ENCODE measurements around the gene LARP6. TPM values are rescaled to one million over a fixed set of nuclear protein-coding genes. Genes with fewer than 3 reads are reported as not detected.

LARP6 gene
- total and polyA plus RNA-seq, 11 donors, result 18.9 to 73.1 (median 43.6) TPM

GRCh38 chr15:70835415-70835814 is 18.5 kb downstream of the LARP6 start:
- DNase-seq (peak; percentile 73 to 90 (median 81)), ATAC-seq (peak; percentile 85 to 96 (median 92))
- Histone ChIP-seq H3K27me3 (no peaks in the 10 kb centered on the region), H3K4me3 (no peak overlapping the region), H3K27ac (peak overlapping the region; percentile 48 to 92 (median 68)), H3K9me3 (no peaks in the 10 kb centered on the region), H3K4me1 (peaks cover 0 to 46% (median 17%) of the 10 kb centered on the region in 12 donors), H3K36me3 (peaks cover 0 to 56% (median 40%) of the 10 kb centered on the region in 9 donors)
- intact Hi-C loops (cut with DNase I), result no loop called here
- peak in 1 of 2 donors; percentile 16 for TF ChIP-seq POLR2A (IDR thresholded peaks at IDR 0.05)
- no peak for TF ChIP-seq CTCF (IDR thresholded peaks at IDR 0.05)
- WGBS, 4 donors, result 65 to 97% (median 83%) methylated on average over 6 of the region's 6 CpGs

GRCh38 chr15:70834999-70835398 is 19.0 kb downstream of the LARP6 start:
- intact Hi-C loops (cut with DNase I), result loop anchor here in 1 of 10 donors (5.0 kb wide), 1 partner anchor 32 kb away; no protein-coding TSS in a partner anchor
- Histone ChIP-seq H3K4me3 (no peak overlapping the region), H3K27ac (peak overlapping the region in 10 of 12 donors; percentile 19 to 92 (median 68)), H3K27me3 (no peaks in the 10 kb centered on the region), H3K9me3 (no peaks in the 10 kb centered on the region), H3K36me3 (peaks cover 0 to 56% (median 40%) of the 10 kb centered on the region in 9 donors), H3K4me1 (peaks cover 0 to 50% (median 17%) of the 10 kb centered on the region in 12 donors)
- DNase-seq, result no peak
- 75 to 81% (median 79%) methylated on average over 2 of the region's 2 CpGs for whole genome bisulfite sequencing, 4 donors
- ATAC-seq, result no peak
- no peak for TF ChIP-seq POLR2A (IDR thresholded peaks at IDR 0.05)
- TF ChIP-seq CTCF (IDR thresholded peaks at IDR 0.05), result no peak

- WGBS, 4 donors, result 66 to 71% (median 69%) methylated on average over 9 of the region's 9 CpGs
- TF ChIP-seq CTCF (IDR thresholded peaks at IDR 0.05) (no peak), POLR2A (IDR thresholded peaks at IDR 0.05) (no peak)
- Histone ChIP-seq H3K36me3 (peaks cover 0 to 56% (median 40%) of the 10 kb centered on the region in 9 donors), H3K27ac (peak overlapping the region in 11 of 12 donors; percentile 14 to 92 (median 46)), H3K27me3 (no peaks in the 10 kb centered on the region), H3K9me3 (no peaks in the 10 kb centered on the region), H3K4me3 (no peak overlapping the region), H3K4me1 (peaks cover 0 to 59% (median 17%) of the 10 kb centered on the region in 12 donors)
- ATAC-seq, result no peak
- DNase-seq, result no peak
- intact Hi-C loops (cut with DNase I), result loop anchor here in 1 of 10 donors (5.0 kb wide), 1 partner anchor 33 kb away; no protein-coding TSS in a partner anchor
These were observed 19.8 kb downstream of the LARP6 start for GRCh38 chr15:70833861-70834765.

- Histone ChIP-seq H3K4me3 (no peak overlapping the region), H3K4me1 (peaks cover 0 to 59% (median 17%) of the 10 kb centered on the region in 12 donors), H3K27me3 (no peaks in the 10 kb centered on the region), H3K9me3 (no peaks in the 10 kb centered on the region), H3K27ac (peak overlapping the region in 2 of 12 donors; percentile 30 to 70), H3K36me3 (peaks cover 0 to 56% (median 40%) of the 10 kb centered on the region in 9 donors)
- WGBS, 4 donors, result 91 to 95% (median 92%) methylated on average over 3 of the region's 3 CpGs
- intact Hi-C loops (cut with DNase I), result loop anchor here in 1 of 10 donors (5.0 kb wide), 1 partner anchor 34 kb away; no protein-coding TSS in a partner anchor
- TF ChIP-seq CTCF (IDR thresholded peaks at IDR 0.05), result no peak
- no peak for TF ChIP-seq POLR2A (IDR thresholded peaks at IDR 0.05)
- ATAC-seq (no peak), DNase-seq (no peak)
These were observed 20.5 kb downstream of the LARP6 start for GRCh38 chr15:70833422-70833821.

All from heart left ventricle (tissue), 16 donors.